C4-2B (cell line): ENCODE data around the gene UBP1.

Source experiments
- H3K27ac ChIP-seq: fragments of 450-650 bp; 2 replicates; pipeline ENCODE4 v1.5.1; 2017
- CTCF ChIP-seq: fragments of 450-650 bp; conservative IDR thresholded peaks from 2 replicates; pipeline ENCODE4 v1.5.1; 2017; ENCODE audit warnings: mild to moderate bottlenecking
- ZFX ChIP-seq: fragments of 450-650 bp; IDR thresholded peaks from 2 replicates; pipeline ENCODE4 v1.6.1; 2017

The UBP1 gene

GRCh38 chr3:33383951-33384350 is 56.3 kb downstream of the UBP1 start:
- no peak overlapping the region for H3K27ac ChIP-seq
- no peak for TF ChIP-seq CTCF
- TF ChIP-seq ZFX, result no peak

GRCh38 chr3:33380653-33381052 is 59.6 kb downstream of the UBP1 start:
- no peak for TF ChIP-seq ZFX
- TF ChIP-seq CTCF, result no peak
- H3K27ac ChIP-seq, result no peak overlapping the region

GRCh38 chr3:33377931-33378330 is 62.3 kb downstream of the UBP1 start:
- no peak for TF ChIP-seq CTCF
- TF ChIP-seq ZFX, result no peak
- H3K27ac ChIP-seq, result no peak overlapping the region

- TF ChIP-seq CTCF, result no peak
- TF ChIP-seq ZFX, result no peak
- no peak overlapping the region for H3K27ac ChIP-seq
Observed at GRCh38 chr3:33377489-33377888, 62.7 kb downstream of the UBP1 start.

- H3K27ac ChIP-seq, result no peak overlapping the region
- TF ChIP-seq CTCF, result peak; percentile 42
- TF ChIP-seq ZFX, result no peak
Observed at GRCh38 chr3:33373082-33373437, 67.1 kb downstream of the UBP1 start.

- TF ChIP-seq CTCF (peak; percentile 89), ZFX (no peak)
- no peak overlapping the region for H3K27ac ChIP-seq
Observed at GRCh38 chr3:33372218-33373081, 67.8 kb downstream of the UBP1 start.

- H3K27ac ChIP-seq, result no peak overlapping the region
- no peak for TF ChIP-seq ZFX
- TF ChIP-seq CTCF, result no peak
Observed at GRCh38 chr3:33364531-33365128, 75.6 kb downstream of the UBP1 start.
